K562 (cell line): ENCODE measurements around the gene VEGFB.

ENCODE experiments used
- CBX5 ChIP-seq: IDR thresholded peaks from 2 replicates; pipeline ENCODE4 v1.6.1; 2014; ENCODE audit warnings: low read depth, borderline replicate concordance
- CEBPB ChIP-seq: fragments of 450-650 bp; IDR thresholded peaks from 2 replicates; pipeline ENCODE4 v1.6.1; 2016; ENCODE audit warnings: missing genetic modification characterization, missing compliant biosample characterization
- CTCF ChIP-seq, 3 experiments: IDR thresholded peaks in 2 of 3; conservative IDR thresholded peaks in 1 of 3; 2 replicates each; pipeline ENCODE4 v1.5.1; 2011 to 2012; ENCODE audit warnings: low read length in 3 of 3, mild to moderate bottlenecking in 3 of 3, control low read depth in 2 of 3, improper control_type of control experiment in 1 of 3, inconsistent platforms in 1 of 3, low read depth in 1 of 3, mixed read lengths in 1 of 3, moderate library complexity in 1 of 3; ENCODE audit not compliant: insufficient read depth in 2 of 3
- ELF1 ChIP-seq: fragments of 200-800 bp; sonication (Bioruptor generic); IDR thresholded peaks from 2 replicates; pipeline ENCODE4 v1.6.1; 2016; ENCODE audit warnings: missing genetic modification characterization, missing compliant biosample characterization
- EZH2 ChIP-seq: IDR thresholded peaks from 2 replicates; pipeline ENCODE4 v1.6.1; 2012; ENCODE audit warnings: low read depth, mild to moderate bottlenecking, inconsistent platforms, low read length, borderline replicate concordance
- FOXK1 ChIP-seq: sonication (generic); formaldehyde crosslinking; IDR thresholded peaks from 2 replicates; pipeline ENCODE4 v1.8.0; 2022; ENCODE audit warnings: missing genetic modification reagents, mild to moderate bottlenecking, borderline replicate concordance
- HDAC3 ChIP-seq: fragments of 450-650 bp; IDR thresholded peaks from 2 replicates; pipeline ENCODE4 v1.6.1; 2018; ENCODE audit warnings: borderline replicate concordance, mild to moderate bottlenecking, moderate library complexity; ENCODE audit not compliant: partially characterized antibody
- KLF13 ChIP-seq: fragments of 450-650 bp; IDR thresholded peaks from 2 replicates; pipeline ENCODE4 v1.6.1; 2016; ENCODE audit warnings: missing genetic modification characterization, low read depth, mild to moderate bottlenecking, missing compliant biosample characterization, moderate library complexity, borderline replicate concordance
- SP1 ChIP-seq: sonication (generic); formaldehyde crosslinking; IDR thresholded peaks from 2 replicates; pipeline ENCODE4 v1.8.1; 2022; ENCODE audit warnings: mild to moderate bottlenecking, missing genetic modification reagents
- USF1 ChIP-seq: sonication (generic); formaldehyde crosslinking; IDR thresholded peaks from 2 replicates; pipeline ENCODE4 v1.9.0; 2022; ENCODE audit warnings: mild to moderate bottlenecking, missing genetic modification reagents

GRCh38 chr11:64202992-64203391 is 31.4 kb upstream of the VEGFB start:
- TF ChIP-seq EZH2 (no peak), CBX5 (no peak), CTCF (IDR thresholded peaks at IDR 0.05 in 2 of 3, conservative IDR thresholded peaks at IDR 0.05 in 1 of 3; ENCODE audit: insufficient read depth in 2 of 3, low read depth in 1 of 3, low read length in 3 of 3) (no peak), USF1 (CRISPR knock-in tag) (no peak), KLF13 (tag) (no peak), ELF1 (tag) (no peak), SP1 (CRISPR knock-in tag) (no peak), FOXK1 (CRISPR knock-in tag) (no peak), HDAC3 (no peak), CEBPB (tag) (no peak)
